Measurements from ENCODE around the gene CCT8L2.
"Not testable (repeated sequence)": the region's sequence is repeated elsewhere in the genome, so short reads cannot be mapped to it uniquely, and the experiment has no call there.

- TF ChIP-seq, protein P1, sequence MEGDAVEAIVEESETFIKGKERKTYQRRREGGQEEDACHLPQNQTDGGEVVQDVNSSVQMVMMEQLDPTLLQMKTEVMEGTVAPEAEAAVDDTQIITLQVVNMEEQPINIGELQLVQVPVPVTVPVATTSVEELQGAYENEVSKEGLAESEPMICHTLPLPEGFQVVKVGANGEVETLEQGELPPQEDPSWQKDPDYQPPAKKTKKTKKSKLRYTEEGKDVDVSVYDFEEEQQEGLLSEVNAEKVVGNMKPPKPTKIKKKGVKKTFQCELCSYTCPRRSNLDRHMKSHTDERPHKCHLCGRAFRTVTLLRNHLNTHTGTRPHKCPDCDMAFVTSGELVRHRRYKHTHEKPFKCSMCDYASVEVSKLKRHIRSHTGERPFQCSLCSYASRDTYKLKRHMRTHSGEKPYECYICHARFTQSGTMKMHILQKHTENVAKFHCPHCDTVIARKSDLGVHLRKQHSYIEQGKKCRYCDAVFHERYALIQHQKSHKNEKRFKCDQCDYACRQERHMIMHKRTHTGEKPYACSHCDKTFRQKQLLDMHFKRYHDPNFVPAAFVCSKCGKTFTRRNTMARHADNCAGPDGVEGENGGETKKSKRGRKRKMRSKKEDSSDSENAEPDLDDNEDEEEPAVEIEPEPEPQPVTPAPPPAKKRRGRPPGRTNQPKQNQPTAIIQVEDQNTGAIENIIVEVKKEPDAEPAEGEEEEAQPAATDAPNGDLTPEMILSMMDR (IDR thresholded peaks at IDR 0.05) = not testable (repeated sequence)
- not testable (repeated sequence) for TF ChIP-seq POLR2A (IDR thresholded peaks at IDR 0.05)
These were observed 49.3 kb downstream of the CCT8L2 start for GRCh38 chr22:16543310-16543709.

All from tibial nerve (tissue), 3 donors.